ENCODE results near the gene TAF1D.
A peak's percentile ranks its signal among the peaks of the same experiment; 100 is the strongest.
"Not testable (repeated sequence)": the region's sequence is repeated elsewhere in the genome, so short reads cannot be mapped to it uniquely, and the experiment has no call there.

TAF1D gene

GRCh38 chr11:93741094-93741881 lies at the start of gene TAF1D, which contains the start of gene C11orf54:
Gene TAF1D, minus strand, starts transcription at chr11:93741495. Its CDS starts 2,191 bp downstream, at chr11:93739304.
Gene C11orf54, plus strand, starts transcription at chr11:93741672. Its CDS starts 5,722 bp downstream, at chr11:93747394.
- DNase-seq (ENCODE audit: low read depth in 2 of 2, low spot score in 1 of 2), result peak; percentile 92 to 93

- DNase-seq (ENCODE audit: low read depth in 2 of 2, low spot score in 1 of 2), result no peak
Measured at GRCh38 chr11:93784935-93785360, 43.7 kb upstream of the TAF1D start.

- peak; percentile 74 to 75 for DNase-seq (ENCODE audit: low read depth in 2 of 2, low spot score in 1 of 2)
Measured at GRCh38 chr11:93784145-93784934, 43.0 kb upstream of the TAF1D start, which contains the start of gene MED17. Gene MED17, plus strand, starts transcription at chr11:93784282. Its CDS starts 232 bp downstream, at chr11:93784514.

GRCh38 chr11:93783765-93784144 lies 42.5 kb upstream of the TAF1D start:
- DNase-seq (ENCODE audit: low read depth in 2 of 2, low spot score in 1 of 2), result no peak

GRCh38 chr11:93783362-93783761 lies 42.1 kb upstream of the TAF1D start:
- no peak for DNase-seq (ENCODE audit: low read depth in 2 of 2, low spot score in 1 of 2)

- no peak for DNase-seq (ENCODE audit: low read depth in 2 of 2, low spot score in 1 of 2)
Measured at GRCh38 chr11:93775289-93775688, 34.0 kb upstream of the TAF1D start.

- not testable (repeated sequence) for DNase-seq (ENCODE audit: low read depth in 2 of 2, low spot score in 1 of 2)
Measured at GRCh38 chr11:93774560-93774959, 33.3 kb upstream of the TAF1D start.

- DNase-seq (ENCODE audit: low read depth in 2 of 2, low spot score in 1 of 2), result no peak
Measured at GRCh38 chr11:93773601-93774200, 32.4 kb upstream of the TAF1D start.

GRCh38 chr11:93773045-93773477 lies 31.8 kb upstream of the TAF1D start:
- DNase-seq (ENCODE audit: low read depth in 2 of 2, low spot score in 1 of 2), result no peak

GRCh38 chr11:93772123-93772522 lies 30.8 kb upstream of the TAF1D start:
- no peak for DNase-seq (ENCODE audit: low read depth in 2 of 2, low spot score in 1 of 2)

- DNase-seq (ENCODE audit: low read depth in 2 of 2, low spot score in 1 of 2), result no peak
Measured at GRCh38 chr11:93770160-93770559, 28.9 kb upstream of the TAF1D start.

GRCh38 chr11:93767018-93767417 lies 25.7 kb upstream of the TAF1D start:
- no peak for DNase-seq (ENCODE audit: low read depth in 2 of 2, low spot score in 1 of 2)

GRCh38 chr11:93766504-93766903 lies 25.2 kb upstream of the TAF1D start:
- no peak for DNase-seq (ENCODE audit: low read depth in 2 of 2, low spot score in 1 of 2)

GRCh38 chr11:93765551-93765950 lies 24.3 kb upstream of the TAF1D start:
- DNase-seq (ENCODE audit: low read depth in 2 of 2, low spot score in 1 of 2), result no peak

GRCh38 chr11:93761910-93762309 lies 20.6 kb upstream of the TAF1D start:
- DNase-seq (ENCODE audit: low read depth in 2 of 2, low spot score in 1 of 2), result no peak

- not testable (repeated sequence) for DNase-seq (ENCODE audit: low read depth in 2 of 2, low spot score in 1 of 2)
Measured at GRCh38 chr11:93759123-93759522, 17.8 kb upstream of the TAF1D start.

GRCh38 chr11:93757924-93758865 lies 16.9 kb upstream of the TAF1D start:
- DNase-seq (ENCODE audit: low read depth in 2 of 2, low spot score in 1 of 2), result no peak

GRCh38 chr11:93757301-93757700 lies 16.0 kb upstream of the TAF1D start:
- DNase-seq (ENCODE audit: low read depth in 2 of 2, low spot score in 1 of 2), result no peak

- DNase-seq (ENCODE audit: low read depth in 2 of 2, low spot score in 1 of 2), result no peak
Measured at GRCh38 chr11:93756748-93757147, 15.5 kb upstream of the TAF1D start.

GRCh38 chr11:93753241-93753640 lies 11.9 kb upstream of the TAF1D start:
- no peak for DNase-seq (ENCODE audit: low read depth in 2 of 2, low spot score in 1 of 2)

Measured in stimulated activated CD8-positive, alpha-beta memory T cell treated with anti-CD3 and anti-CD28 coated beads, Interleukin-4, amount 100 ng/mL, for 4 hours (primary cell).